WTC11 (cell line): ENCODE measurements around the gene TCP11. TPM values are rescaled to one million over a fixed set of nuclear protein-coding genes. Genes with fewer than 3 reads are reported as not detected.

Experiments
- ATAC-seq: fragments of 200-7000 bp; cut with Tn5 transposase; 2 replicates; pipeline ENCODE4 v1.10.0; 2021; ENCODE audit warnings: mild to moderate bottlenecking, moderate library complexity
- CTCF ChIA-PET: fragments of 300-600 bp; sonication (Branson Sonifier 250); formaldehyde crosslinking; loops from one replicate; lab custom pipeline; 2021; ENCODE audit warnings: antibody characterized with exemption; lab: Charles Lee
- POLR2A ChIA-PET: fragments of 350-600 bp; sonication (Branson Sonifier 250); formaldehyde crosslinking; loops from one replicate; lab custom pipeline; 2021; ENCODE audit warnings: antibody characterized with exemption; lab: Charles Lee
- DNase-seq: peaks from one replicate; pipeline ENCODE4 v3.0.0; 2021; ENCODE audit warnings: low spot score
- H3K27ac Mint-ChIP-seq: 2 replicates; pipeline ENCODE4 v1.8.0; 2021; ENCODE audit warnings: mixed read lengths
- H3K27me3 Mint-ChIP-seq: 2 replicates; pipeline ENCODE4 v1.8.0; 2021; ENCODE audit warnings: low read depth, mild to moderate bottlenecking, moderate library complexity, mixed read lengths
- H3K36me3 Mint-ChIP-seq: 2 replicates; pipeline ENCODE4 v1.8.0; 2021; ENCODE audit warnings: mixed read lengths
- H3K4me1 Mint-ChIP-seq: 2 replicates; pipeline ENCODE4 v1.8.0; 2022; ENCODE audit warnings: mixed read lengths
- H3K4me3 Mint-ChIP-seq: 2 replicates; pipeline ENCODE4 v1.8.0; 2021; ENCODE audit warnings: mild to moderate bottlenecking, moderate library complexity, mixed read lengths
- H3K9me3 Mint-ChIP-seq: 2 replicates; pipeline ENCODE4 v1.8.0; 2021; ENCODE audit warnings: mixed read lengths
- AR ChIP-seq: fragments of 250-450 bp; sonication (Bioruptor Pico); IDR thresholded peaks from 2 replicates; pipeline ENCODE4 v1.9.0; 2021; ENCODE audit warnings: mild to moderate bottlenecking
- ELF4 ChIP-seq: sonication (generic); formaldehyde crosslinking; IDR thresholded peaks from 2 replicates; pipeline ENCODE4 v1.8.1; 2022; ENCODE audit warnings: low read depth, mild to moderate bottlenecking, moderate library complexity, missing genetic modification reagents
- EMX1 ChIP-seq: fragments of 250-450 bp; sonication (Bioruptor Pico); IDR thresholded peaks from 2 replicates; pipeline ENCODE4 v1.8.0; 2021; ENCODE audit warnings: mild to moderate bottlenecking
- HMGA2 ChIP-seq: fragments of 250-450 bp; sonication (Bioruptor Pico); IDR thresholded peaks from 2 replicates; pipeline ENCODE4 v1.4.0; 2021; ENCODE audit warnings: mild to moderate bottlenecking, moderate library complexity
- MXD4 ChIP-seq: fragments of 250-450 bp; sonication (Bioruptor Pico); IDR thresholded peaks from 2 replicates; pipeline ENCODE4 v1.8.0; 2021; ENCODE audit warnings: mild to moderate bottlenecking, moderate library complexity, borderline replicate concordance
- NFATC4 ChIP-seq: fragments of 250-450 bp; sonication (Bioruptor Pico); IDR thresholded peaks from 2 replicates; pipeline ENCODE4 v1.9.0; 2021; ENCODE audit warnings: mild to moderate bottlenecking
- NFE2L1 ChIP-seq: sonication (generic); formaldehyde crosslinking; IDR thresholded peaks from 2 replicates; pipeline ENCODE4 v1.8.1; 2023; ENCODE audit warnings: missing genetic modification reagents
- SMAD4 ChIP-seq: sonication (generic); formaldehyde crosslinking; IDR thresholded peaks from 2 replicates; pipeline ENCODE4 v1.8.0; 2022; ENCODE audit warnings: mild to moderate bottlenecking, missing genetic modification reagents
- SP1 ChIP-seq: sonication (generic); formaldehyde crosslinking; conservative IDR thresholded peaks from 2 replicates; pipeline ENCODE4 v1.8.1; 2022; ENCODE audit warnings: missing genetic modification reagents
- ZBTB21 ChIP-seq: sonication (generic); formaldehyde crosslinking; IDR thresholded peaks from 2 replicates; pipeline ENCODE4 v1.8.1; 2023; ENCODE audit warnings: mild to moderate bottlenecking, missing genetic modification reagents, borderline replicate concordance
- ZMAT4 ChIP-seq: fragments of 250-450 bp; sonication (Bioruptor Pico); IDR thresholded peaks from 2 replicates; pipeline ENCODE4 v1.9.0; 2021; ENCODE audit warnings: mild to moderate bottlenecking
- ZNF138 ChIP-seq: sonication (generic); formaldehyde crosslinking; conservative IDR thresholded peaks from 2 replicates; pipeline ENCODE4 v1.8.1; 2022; ENCODE audit warnings: mild to moderate bottlenecking, moderate library complexity, missing genetic modification reagents
- ZNF219 ChIP-seq: sonication (generic); formaldehyde crosslinking; IDR thresholded peaks from 2 replicates; pipeline ENCODE4 v1.8.0; 2023; ENCODE audit warnings: missing genetic modification reagents, mild to moderate bottlenecking, borderline replicate concordance
- ZNF512 ChIP-seq: sonication (generic); formaldehyde crosslinking; IDR thresholded peaks from 2 replicates; pipeline ENCODE4 v1.8.1; 2022; ENCODE audit warnings: missing genetic modification reagents, borderline replicate concordance
- total RNA-seq: library from RNA; stranded (reverse); gene quantifications from 3 replicates; pipeline ENCODE4 v1.2.3, GENCODE V29; 2021
- TF ChIP-seq, protein P1 (sequence below): sonication (generic); formaldehyde crosslinking; IDR thresholded peaks from 2 replicates; pipeline ENCODE4 v1.8.1; 2022; ENCODE audit warnings: low read depth, mild to moderate bottlenecking, moderate library complexity, missing genetic modification reagents, borderline replicate concordance
- TF ChIP-seq, protein P2 (sequence below): fragments of 200-600 bp; IDR thresholded peaks from 2 replicates; pipeline ENCODE4 v1.8.0; 2022; ENCODE audit warnings: antibody characterized with exemption
- TF ChIP-seq, protein P3 (sequence below): sonication (generic); formaldehyde crosslinking; IDR thresholded peaks from 2 replicates; pipeline ENCODE4 v1.8.0; 2022; ENCODE audit warnings: mild to moderate bottlenecking, missing genetic modification reagents
- TF ChIP-seq, protein P4 (sequence below): sonication (generic); formaldehyde crosslinking; conservative IDR thresholded peaks from 2 replicates; pipeline ENCODE4 v1.8.1; 2022; ENCODE audit warnings: mild to moderate bottlenecking, missing genetic modification reagents
- TF ChIP-seq, protein P5 (sequence below): sonication (generic); formaldehyde crosslinking; IDR thresholded peaks from 2 replicates; pipeline ENCODE4 v1.8.1; 2022; ENCODE audit warnings: low read depth, missing genetic modification reagents, borderline replicate concordance

Gene TCP11
- total RNA-seq, 1 experiment from 2014 or later: not detected

DNA sequence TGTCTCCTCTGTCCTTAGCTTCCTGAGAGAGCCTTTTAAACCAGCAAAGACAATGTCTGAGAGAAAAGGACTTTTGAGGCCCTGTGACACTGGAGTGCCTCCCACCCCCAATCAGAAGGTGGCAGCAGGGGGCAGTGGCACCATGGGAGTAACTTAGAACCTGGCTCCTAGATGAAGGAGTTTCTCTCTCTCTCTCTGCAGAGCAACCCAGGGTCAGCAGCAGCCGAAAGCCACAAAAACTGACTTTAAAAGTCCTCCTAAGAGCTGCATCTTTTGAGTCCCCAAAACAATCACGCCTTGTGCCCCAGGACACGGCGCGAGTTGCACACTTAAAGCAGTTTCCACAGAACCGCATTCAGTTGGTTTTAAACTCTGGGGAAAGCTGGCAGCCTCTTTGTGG is 5.3 kb upstream of the TCP11 start:
- H3K4me3 Mint-ChIP-seq: no peak overlapping the region
- H3K27me3 Mint-ChIP-seq: peaks cover 60% of the 10 kb centered on the region
- DNase-seq: peak; percentile 56
- H3K9me3 Mint-ChIP-seq: no peaks in the 10 kb centered on the region
- CTCF ChIA-PET: interaction anchor here (0.6 to 6.5 kb wide), 11 partner anchors 16 to 199 kb away, joined by 3 to 102 read pairs (median 3); no protein-coding TSS in a partner anchor
- no peak overlapping the region for H3K27ac Mint-ChIP-seq
- TF ChIP-seq ZBTB21: no peak
- TF ChIP-seq MXD4 (CRISPR knock-in tag): no peak
- TF ChIP-seq ZNF219: no peak
- TF ChIP-seq SMAD4: no peak
- no peaks in the 10 kb centered on the region for H3K36me3 Mint-ChIP-seq
- peak; percentile 15; the same call in 1 of the 2 replicates for ATAC-seq
- POLR2A ChIA-PET: no interaction called here
- H3K4me1 Mint-ChIP-seq: peaks cover 30% of the 10 kb centered on the region

DNA sequence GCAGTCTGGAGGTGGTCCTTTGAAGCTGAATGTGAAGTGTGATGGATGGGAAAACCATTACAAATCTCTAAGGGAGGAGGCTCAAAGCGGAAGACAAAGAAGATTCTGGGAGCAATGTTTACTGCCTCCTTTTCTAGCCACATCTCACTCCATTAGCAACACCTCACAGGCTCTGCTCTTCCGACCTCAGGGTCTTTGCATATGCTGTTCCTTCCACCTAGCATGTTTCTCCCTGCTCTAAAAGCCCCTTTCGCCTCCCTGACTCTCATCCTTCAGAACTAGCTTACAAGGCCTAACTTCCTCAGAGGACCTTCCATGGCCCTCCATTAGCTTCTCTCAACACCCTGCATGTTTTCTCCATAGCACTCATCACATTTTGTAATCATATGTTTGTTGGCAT is 4.6 kb upstream of the TCP11 start:
- peaks cover 63% of the 10 kb centered on the region for H3K27me3 Mint-ChIP-seq
- DNase-seq (no peak), ATAC-seq (no peak)
- ChIA-PET CTCF (interaction anchor here (1.1 to 6.5 kb wide), 6 partner anchors 19 to 198 kb away, joined by 3 to 102 read pairs (median 4); no protein-coding TSS in a partner anchor), POLR2A (no interaction called here)
- TF ChIP-seq ZMAT4 (no peak), NFATC4 (CRISPR knock-in tag) (no peak), NFE2L1 (CRISPR knock-in tag) (no peak), ELF4 (CRISPR knock-in tag) (no peak), SP1 (no peak), ZNF512 (CRISPR knock-in tag) (no peak), ZNF138 (CRISPR knock-in tag) (no peak), EMX1 (CRISPR knock-in tag) (no peak)
- TF ChIP-seq, protein P1, sequence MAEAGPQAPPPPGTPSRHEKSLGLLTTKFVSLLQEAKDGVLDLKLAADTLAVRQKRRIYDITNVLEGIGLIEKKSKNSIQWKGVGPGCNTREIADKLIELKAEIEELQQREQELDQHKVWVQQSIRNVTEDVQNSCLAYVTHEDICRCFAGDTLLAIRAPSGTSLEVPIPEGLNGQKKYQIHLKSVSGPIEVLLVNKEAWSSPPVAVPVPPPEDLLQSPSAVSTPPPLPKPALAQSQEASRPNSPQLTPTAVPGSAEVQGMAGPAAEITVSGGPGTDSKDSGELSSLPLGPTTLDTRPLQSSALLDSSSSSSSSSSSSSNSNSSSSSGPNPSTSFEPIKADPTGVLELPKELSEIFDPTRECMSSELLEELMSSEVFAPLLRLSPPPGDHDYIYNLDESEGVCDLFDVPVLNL (CRISPR knock-in tag): no peak
- TF ChIP-seq, protein P2, sequence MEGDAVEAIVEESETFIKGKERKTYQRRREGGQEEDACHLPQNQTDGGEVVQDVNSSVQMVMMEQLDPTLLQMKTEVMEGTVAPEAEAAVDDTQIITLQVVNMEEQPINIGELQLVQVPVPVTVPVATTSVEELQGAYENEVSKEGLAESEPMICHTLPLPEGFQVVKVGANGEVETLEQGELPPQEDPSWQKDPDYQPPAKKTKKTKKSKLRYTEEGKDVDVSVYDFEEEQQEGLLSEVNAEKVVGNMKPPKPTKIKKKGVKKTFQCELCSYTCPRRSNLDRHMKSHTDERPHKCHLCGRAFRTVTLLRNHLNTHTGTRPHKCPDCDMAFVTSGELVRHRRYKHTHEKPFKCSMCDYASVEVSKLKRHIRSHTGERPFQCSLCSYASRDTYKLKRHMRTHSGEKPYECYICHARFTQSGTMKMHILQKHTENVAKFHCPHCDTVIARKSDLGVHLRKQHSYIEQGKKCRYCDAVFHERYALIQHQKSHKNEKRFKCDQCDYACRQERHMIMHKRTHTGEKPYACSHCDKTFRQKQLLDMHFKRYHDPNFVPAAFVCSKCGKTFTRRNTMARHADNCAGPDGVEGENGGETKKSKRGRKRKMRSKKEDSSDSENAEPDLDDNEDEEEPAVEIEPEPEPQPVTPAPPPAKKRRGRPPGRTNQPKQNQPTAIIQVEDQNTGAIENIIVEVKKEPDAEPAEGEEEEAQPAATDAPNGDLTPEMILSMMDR: no peak
- TF ChIP-seq, protein P3, sequence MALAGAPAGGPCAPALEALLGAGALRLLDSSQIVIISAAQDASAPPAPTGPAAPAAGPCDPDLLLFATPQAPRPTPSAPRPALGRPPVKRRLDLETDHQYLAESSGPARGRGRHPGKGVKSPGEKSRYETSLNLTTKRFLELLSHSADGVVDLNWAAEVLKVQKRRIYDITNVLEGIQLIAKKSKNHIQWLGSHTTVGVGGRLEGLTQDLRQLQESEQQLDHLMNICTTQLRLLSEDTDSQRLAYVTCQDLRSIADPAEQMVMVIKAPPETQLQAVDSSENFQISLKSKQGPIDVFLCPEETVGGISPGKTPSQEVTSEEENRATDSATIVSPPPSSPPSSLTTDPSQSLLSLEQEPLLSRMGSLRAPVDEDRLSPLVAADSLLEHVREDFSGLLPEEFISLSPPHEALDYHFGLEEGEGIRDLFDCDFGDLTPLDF (CRISPR knock-in tag): no peak
- H3K4me3 Mint-ChIP-seq: no peak overlapping the region
- H3K4me1 Mint-ChIP-seq: peaks cover 30% of the 10 kb centered on the region
- H3K9me3 Mint-ChIP-seq: no peaks in the 10 kb centered on the region
- H3K36me3 Mint-ChIP-seq: no peaks in the 10 kb centered on the region
- no peak overlapping the region for H3K27ac Mint-ChIP-seq

GRCh38 chr6:35142588-35143569 is 1.7 kb upstream of the TCP11 start:
- Mint-ChIP-seq H3K4me1 (peaks cover 26% of the 10 kb centered on the region), H3K4me3 (no peak overlapping the region), H3K27me3 (peaks cover 45% of the 10 kb centered on the region), H3K36me3 (no peaks in the 10 kb centered on the region), H3K27ac (no peak overlapping the region), H3K9me3 (no peaks in the 10 kb centered on the region)
- CTCF ChIA-PET: interaction anchor here (1.6 kb wide), 2 partner anchors 98 kb away, joined by 13 read pairs; no protein-coding TSS in a partner anchor
- DNase-seq: no peak
- ATAC-seq: no peak
- POLR2A ChIA-PET: no interaction called here
- TF ChIP-seq EMX1 (CRISPR knock-in tag): no peak
- no peak for TF ChIP-seq NFATC4 (CRISPR knock-in tag)
- TF ChIP-seq, protein P4, sequence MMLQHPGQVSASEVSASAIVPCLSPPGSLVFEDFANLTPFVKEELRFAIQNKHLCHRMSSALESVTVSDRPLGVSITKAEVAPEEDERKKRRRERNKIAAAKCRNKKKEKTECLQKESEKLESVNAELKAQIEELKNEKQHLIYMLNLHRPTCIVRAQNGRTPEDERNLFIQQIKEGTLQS: no peak
- TF ChIP-seq HMGA2 (CRISPR knock-in tag): no peak
- TF ChIP-seq, protein P5, sequence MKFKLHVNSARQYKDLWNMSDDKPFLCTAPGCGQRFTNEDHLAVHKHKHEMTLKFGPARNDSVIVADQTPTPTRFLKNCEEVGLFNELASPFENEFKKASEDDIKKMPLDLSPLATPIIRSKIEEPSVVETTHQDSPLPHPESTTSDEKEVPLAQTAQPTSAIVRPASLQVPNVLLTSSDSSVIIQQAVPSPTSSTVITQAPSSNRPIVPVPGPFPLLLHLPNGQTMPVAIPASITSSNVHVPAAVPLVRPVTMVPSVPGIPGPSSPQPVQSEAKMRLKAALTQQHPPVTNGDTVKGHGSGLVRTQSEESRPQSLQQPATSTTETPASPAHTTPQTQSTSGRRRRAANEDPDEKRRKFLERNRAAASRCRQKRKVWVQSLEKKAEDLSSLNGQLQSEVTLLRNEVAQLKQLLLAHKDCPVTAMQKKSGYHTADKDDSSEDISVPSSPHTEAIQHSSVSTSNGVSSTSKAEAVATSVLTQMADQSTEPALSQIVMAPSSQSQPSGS: no peak
- TF ChIP-seq AR (CRISPR knock-in tag): no peak
